H9 (cell line): Measurements from ENCODE around the gene DUOXA2. TPM values are rescaled to one million over a fixed set of nuclear protein-coding genes. Genes with fewer than 3 reads are reported as not detected.

ENCODE experiments used
- DNase-seq: peaks from one replicate; pipeline ENCODE4 v3.0.0-alpha.2; 2017
- H2AFZ ChIP-seq: one replicate; pipeline ENCODE4 v1.6.1; 2013; ENCODE audit warnings: mild to moderate bottlenecking, low read length, control low read depth, moderate library complexity
- H2AK5ac ChIP-seq: 2 replicates; pipeline ENCODE4 v1.6.1; 2013; ENCODE audit warnings: low read length, control low read depth, mixed read lengths; ENCODE audit not compliant: insufficient read length
- H2BK120ac ChIP-seq: one replicate; pipeline ENCODE4 v1.6.1; 2013; ENCODE audit warnings: low read depth, mild to moderate bottlenecking, low read length, control low read depth, inconsistent platforms; ENCODE audit not compliant: poor library complexity, severe bottlenecking
- H2BK12ac ChIP-seq: 2 replicates; pipeline ENCODE4 v1.6.1; 2013; ENCODE audit warnings: low read length, control low read depth, mixed read lengths, low read depth; ENCODE audit not compliant: insufficient read length
- H2BK15ac ChIP-seq: 2 replicates; pipeline ENCODE4 v1.6.1; 2013; ENCODE audit warnings: low read depth, low read length, control low read depth
- H2BK20ac ChIP-seq: one replicate; pipeline ENCODE4 v1.6.1; 2013; ENCODE audit warnings: low read depth, mild to moderate bottlenecking, low read length, control low read depth, inconsistent platforms; ENCODE audit not compliant: poor library complexity, severe bottlenecking
- H2BK5ac ChIP-seq: 2 replicates; pipeline ENCODE4 v1.6.1; 2013; ENCODE audit warnings: low read length, control low read depth, mixed read lengths; ENCODE audit not compliant: insufficient read length
- H3K14ac ChIP-seq: 2 replicates; pipeline ENCODE4 v1.6.1; 2013; ENCODE audit warnings: low read length, control low read depth; ENCODE audit not compliant: insufficient read depth
- H3K18ac ChIP-seq: 2 replicates; pipeline ENCODE4 v1.6.1; 2013; ENCODE audit warnings: low read depth, mild to moderate bottlenecking, mixed read lengths, low read length, control low read depth; ENCODE audit not compliant: insufficient read length
- H3K23ac ChIP-seq: 2 replicates; pipeline ENCODE4 v1.6.1; 2013; ENCODE audit warnings: low read length, control low read depth, mixed read lengths, low read depth; ENCODE audit not compliant: insufficient read length
- H3K23me2 ChIP-seq: 2 replicates; pipeline ENCODE4 v1.6.1; 2013; ENCODE audit warnings: low read depth, mild to moderate bottlenecking, mixed read lengths, low read length, control low read depth; ENCODE audit not compliant: insufficient read length, poor library complexity, severe bottlenecking
- H3K27ac ChIP-seq: 2 replicates; pipeline ENCODE4 v1.5.1; 2013; ENCODE audit warnings: low read length, control low read depth, mixed read lengths, low read depth; ENCODE audit not compliant: insufficient read length
- H3K27me3 ChIP-seq: 2 replicates; pipeline ENCODE4 v1.6.1; 2013; ENCODE audit warnings: low read length, control low read depth, inconsistent platforms; ENCODE audit not compliant: insufficient read depth
- H3K4ac ChIP-seq: 2 replicates; pipeline ENCODE4 v1.6.1; 2013; ENCODE audit warnings: low read depth, mild to moderate bottlenecking, control low read depth, inconsistent platforms, low read length, moderate library complexity
- H3K4me1 ChIP-seq: 2 replicates; pipeline ENCODE4 v1.6.1; 2013; ENCODE audit warnings: low read length, control low read depth, inconsistent platforms; ENCODE audit not compliant: insufficient read depth
- H3K4me2 ChIP-seq: 2 replicates; pipeline ENCODE4 v1.6.1; 2013; ENCODE audit warnings: low read length, control low read depth, mixed read lengths; ENCODE audit not compliant: insufficient read length, insufficient read depth
- H3K56ac ChIP-seq: 2 replicates; pipeline ENCODE4 v1.6.1; 2013; ENCODE audit warnings: low read depth, mild to moderate bottlenecking, mixed read lengths, low read length, control low read depth; ENCODE audit not compliant: insufficient read length
- H3K79me1 ChIP-seq: 2 replicates; pipeline ENCODE4 v1.6.1; 2013; ENCODE audit warnings: low read depth, mild to moderate bottlenecking, moderate library complexity, low read length, control low read depth, inconsistent platforms; ENCODE audit not compliant: insufficient read depth, poor library complexity, severe bottlenecking
- H3K79me2 ChIP-seq: 2 replicates; pipeline ENCODE4 v1.6.1; 2013; ENCODE audit warnings: low read length, control low read depth, inconsistent platforms; ENCODE audit not compliant: insufficient read depth
- H3K9ac ChIP-seq: 2 replicates; pipeline ENCODE4 v1.6.1; 2013; ENCODE audit warnings: low read length, control low read depth, mixed read lengths; ENCODE audit not compliant: insufficient read length; ENCODE audit errors: extremely low read depth
- H3K9me3 ChIP-seq: one replicate; pipeline ENCODE4 v1.6.1; 2013; ENCODE audit warnings: low read depth, low read length, inconsistent platforms; ENCODE audit not compliant: control insufficient read depth
- H3T11ph ChIP-seq: one replicate; pipeline ENCODE4 v1.6.1; 2013; ENCODE audit warnings: mild to moderate bottlenecking, low read length, control low read depth, inconsistent platforms
- H4K20me1 ChIP-seq: one replicate; pipeline ENCODE4 v1.6.1; 2013; ENCODE audit not compliant: control insufficient read depth, insufficient read length, insufficient read depth
- H4K5ac ChIP-seq: 2 replicates; pipeline ENCODE4 v1.6.1; 2013; ENCODE audit warnings: low read depth, mild to moderate bottlenecking, mixed read lengths, low read length, control low read depth; ENCODE audit not compliant: insufficient read length
- H4K8ac ChIP-seq: replicated peaks from 2 replicates; pipeline ENCODE4 v1.6.1; 2013; ENCODE audit warnings: low read length, control low read depth, mixed read lengths, low read depth; ENCODE audit not compliant: insufficient read length
- H4K91ac ChIP-seq: 2 replicates; pipeline ENCODE4 v1.6.1; 2013; ENCODE audit warnings: low read depth, mild to moderate bottlenecking, moderate library complexity, mixed read lengths, low read length, control low read depth; ENCODE audit not compliant: insufficient read length
- H3K27ac Mint-ChIP-seq, 3 experiments: 2 replicates in 2 of 3; 3 replicates in 1 of 3; pipeline ENCODE4 v1.8.0; 2020 to 2021; ENCODE audit warnings: mixed read lengths in 3 of 3, mild to moderate bottlenecking in 1 of 3, moderate library complexity in 1 of 3
- H3K27me3 Mint-ChIP-seq: 2 replicates; pipeline ENCODE4 v1.8.0; 2021; ENCODE audit warnings: low read depth, mild to moderate bottlenecking, moderate library complexity, mixed read lengths
- H3K36me3 Mint-ChIP-seq, 3 experiments: 2 replicates in 2 of 3; 3 replicates in 1 of 3; pipeline ENCODE4 v1.8.0; 2020 to 2021; ENCODE audit warnings: low read depth in 3 of 3, mixed read lengths in 3 of 3; ENCODE audit not compliant: insufficient read depth in 1 of 3
- H3K4me1 Mint-ChIP-seq, 2 experiments: 2 replicates each; pipeline ENCODE4 v1.8.0; 2020; ENCODE audit warnings: mixed read lengths in 2 of 2
- H3K4me3 Mint-ChIP-seq, 2 experiments: 2 replicates in 1 of 2; 3 replicates in 1 of 2; pipeline ENCODE4 v1.8.0; 2020 to 2021; ENCODE audit warnings: mild to moderate bottlenecking in 2 of 2, mixed read lengths in 2 of 2, moderate library complexity in 1 of 2
- H3K9me3 Mint-ChIP-seq, 2 experiments: 2 replicates in 1 of 2; 3 replicates in 1 of 2; pipeline ENCODE4 v1.8.0; 2020; ENCODE audit warnings: mild to moderate bottlenecking in 2 of 2, mixed read lengths in 2 of 2, moderate library complexity in 1 of 2
- CTCF ChIP-seq: fragments of 200-600 bp; sonication (generic); conservative IDR thresholded peaks from 3 replicates; pipeline ENCODE4 v1.8.0; 2021; ENCODE audit warnings: antibody characterized with exemption, mild to moderate bottlenecking
- WGBS: extraction: QIAGEN DNeasy Blood & Tissue Kit; methylation state at CpG from one replicate; pipeline ENCODE4 v1.1.7; 2013; ENCODE audit warnings: missing lambda C conversion rate, low lambda C conversion rate, mixed read lengths; ENCODE audit not compliant: insufficient read length; ENCODE audit errors: extremely low coverage; 5-methylcytosine and 5-hydroxymethylcytosine counted together
- total RNA-seq: library from RNA; stranded (reverse); gene quantifications from 2 replicates; pipeline ENCODE4 v1.2.1, GENCODE V29; 2021

The DUOXA2 gene
- total RNA-seq, 1 experiment from 2014 or later = not detected

- H2AK5ac ChIP-seq = no peak overlapping the region
- no peak overlapping the region for H3K18ac ChIP-seq
- H3K4me1 Mint-ChIP-seq = no peaks in the 10 kb centered on the region
- H3K14ac ChIP-seq = no peak overlapping the region
- no peak overlapping the region for H2AFZ ChIP-seq
- H4K91ac ChIP-seq = no peak overlapping the region
- no peak overlapping the region for H3K23ac ChIP-seq
- H3K23me2 ChIP-seq = no peaks in the 10 kb centered on the region
- no peak overlapping the region for H3K4me2 ChIP-seq
- no peaks in the 10 kb centered on the region for H3K79me2 ChIP-seq
- no peak overlapping the region for H2BK15ac ChIP-seq
- no peak overlapping the region for H3K27ac ChIP-seq
- WGBS = no CpG with 5 or more reads among the region's 3 CpGs
- no peak overlapping the region for H3K4ac ChIP-seq
- H3K36me3 Mint-ChIP-seq = no peaks in the 10 kb centered on the region
- no peak for TF ChIP-seq CTCF
- no peaks in the 10 kb centered on the region for H3K4me1 ChIP-seq
- peaks cover 25% of the 10 kb centered on the region for H3K27me3 Mint-ChIP-seq
- H2BK5ac ChIP-seq = no peak overlapping the region
- H2BK20ac ChIP-seq = no peak overlapping the region
- H2BK12ac ChIP-seq = no peak overlapping the region
- H3K27me3 ChIP-seq = no peaks in the 10 kb centered on the region
- no peak overlapping the region for H4K5ac ChIP-seq
- no peak for DNase-seq
- H3K9ac ChIP-seq = no peak overlapping the region
- no peak overlapping the region for H3K27ac Mint-ChIP-seq
- H4K20me1 ChIP-seq = no peaks in the 10 kb centered on the region
- H3K56ac ChIP-seq = no peak overlapping the region
- no peak overlapping the region for H3T11ph ChIP-seq
- H3K79me1 ChIP-seq = no peaks in the 10 kb centered on the region
- no peak overlapping the region for H2BK120ac ChIP-seq
- H3K4me3 Mint-ChIP-seq = no peak overlapping the region
- H3K9me3 ChIP-seq = no peaks in the 10 kb centered on the region
- no peak overlapping the region for H4K8ac ChIP-seq
- H3K9me3 Mint-ChIP-seq = no peaks in the 10 kb centered on the region
Measured at GRCh38 chr15:45089712-45090373, 24.3 kb upstream of the DUOXA2 start.
